ENCODE measurements around the gene AATK. TPM values are rescaled to one million over a fixed set of nuclear protein-coding genes. Genes with fewer than 3 reads are reported as not detected.

AATK gene, protein sequence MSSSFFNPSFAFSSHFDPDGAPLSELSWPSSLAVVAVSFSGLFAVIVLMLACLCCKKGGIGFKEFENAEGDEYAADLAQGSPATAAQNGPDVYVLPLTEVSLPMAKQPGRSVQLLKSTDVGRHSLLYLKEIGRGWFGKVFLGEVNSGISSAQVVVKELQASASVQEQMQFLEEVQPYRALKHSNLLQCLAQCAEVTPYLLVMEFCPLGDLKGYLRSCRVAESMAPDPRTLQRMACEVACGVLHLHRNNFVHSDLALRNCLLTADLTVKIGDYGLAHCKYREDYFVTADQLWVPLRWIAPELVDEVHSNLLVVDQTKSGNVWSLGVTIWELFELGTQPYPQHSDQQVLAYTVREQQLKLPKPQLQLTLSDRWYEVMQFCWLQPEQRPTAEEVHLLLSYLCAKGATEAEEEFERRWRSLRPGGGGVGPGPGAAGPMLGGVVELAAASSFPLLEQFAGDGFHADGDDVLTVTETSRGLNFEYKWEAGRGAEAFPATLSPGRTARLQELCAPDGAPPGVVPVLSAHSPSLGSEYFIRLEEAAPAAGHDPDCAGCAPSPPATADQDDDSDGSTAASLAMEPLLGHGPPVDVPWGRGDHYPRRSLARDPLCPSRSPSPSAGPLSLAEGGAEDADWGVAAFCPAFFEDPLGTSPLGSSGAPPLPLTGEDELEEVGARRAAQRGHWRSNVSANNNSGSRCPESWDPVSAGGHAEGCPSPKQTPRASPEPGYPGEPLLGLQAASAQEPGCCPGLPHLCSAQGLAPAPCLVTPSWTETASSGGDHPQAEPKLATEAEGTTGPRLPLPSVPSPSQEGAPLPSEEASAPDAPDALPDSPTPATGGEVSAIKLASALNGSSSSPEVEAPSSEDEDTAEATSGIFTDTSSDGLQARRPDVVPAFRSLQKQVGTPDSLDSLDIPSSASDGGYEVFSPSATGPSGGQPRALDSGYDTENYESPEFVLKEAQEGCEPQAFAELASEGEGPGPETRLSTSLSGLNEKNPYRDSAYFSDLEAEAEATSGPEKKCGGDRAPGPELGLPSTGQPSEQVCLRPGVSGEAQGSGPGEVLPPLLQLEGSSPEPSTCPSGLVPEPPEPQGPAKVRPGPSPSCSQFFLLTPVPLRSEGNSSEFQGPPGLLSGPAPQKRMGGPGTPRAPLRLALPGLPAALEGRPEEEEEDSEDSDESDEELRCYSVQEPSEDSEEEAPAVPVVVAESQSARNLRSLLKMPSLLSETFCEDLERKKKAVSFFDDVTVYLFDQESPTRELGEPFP (N-terminal part only)
- 10 to 100 TPM in 1 of 4 donors, 1 to 10 TPM in 3; 4.1 to 17.6 (median 7.4) TPM for total RNA-seq

DNA sequence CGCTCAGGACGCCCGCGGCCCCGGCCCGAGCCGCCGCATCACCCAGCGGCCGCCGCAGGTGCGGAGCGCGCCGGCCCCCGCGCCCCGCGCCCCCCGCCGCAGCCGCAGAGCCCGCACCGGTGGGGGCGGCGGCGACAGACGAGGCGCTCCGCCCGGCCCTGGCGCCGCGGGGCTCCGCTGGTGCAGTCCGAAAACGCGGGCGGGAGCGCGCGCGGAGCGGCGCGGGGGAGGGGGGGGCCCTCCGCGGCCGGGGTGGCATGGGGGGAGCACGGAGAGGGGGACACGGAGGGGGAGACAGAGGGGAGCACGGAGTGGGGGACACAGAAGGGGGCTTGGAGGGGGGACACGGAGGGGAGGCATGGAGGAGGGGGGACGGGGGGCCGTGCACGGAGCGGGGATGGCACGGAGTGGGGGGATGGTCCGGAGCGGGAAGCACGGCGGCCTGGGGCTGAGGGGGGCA is at the start of gene AATK:
Gene AATK, minus strand, starts transcription at position 189 of the 460 bp plus-strand sequence. CDS start 229 bp downstream, outside the sequence.
- H3K27me3 ChIP-seq, result no peaks in the 10 kb centered on the region
- WGBS, 2 donors, result 0% methylated on average over 3 of the region's 62 CpGs; no CpG with 5 or more reads in 1 of the 2 donors
- no peak within 1 kb of the TSS for H3K27ac ChIP-seq
- peak in 1 of 2 donors; percentile 12 for DNase-seq
- H3K4me1 ChIP-seq, result peaks cover 10 to 14% of the 10 kb centered on the region in 2 donors
- TF ChIP-seq, protein P1, sequence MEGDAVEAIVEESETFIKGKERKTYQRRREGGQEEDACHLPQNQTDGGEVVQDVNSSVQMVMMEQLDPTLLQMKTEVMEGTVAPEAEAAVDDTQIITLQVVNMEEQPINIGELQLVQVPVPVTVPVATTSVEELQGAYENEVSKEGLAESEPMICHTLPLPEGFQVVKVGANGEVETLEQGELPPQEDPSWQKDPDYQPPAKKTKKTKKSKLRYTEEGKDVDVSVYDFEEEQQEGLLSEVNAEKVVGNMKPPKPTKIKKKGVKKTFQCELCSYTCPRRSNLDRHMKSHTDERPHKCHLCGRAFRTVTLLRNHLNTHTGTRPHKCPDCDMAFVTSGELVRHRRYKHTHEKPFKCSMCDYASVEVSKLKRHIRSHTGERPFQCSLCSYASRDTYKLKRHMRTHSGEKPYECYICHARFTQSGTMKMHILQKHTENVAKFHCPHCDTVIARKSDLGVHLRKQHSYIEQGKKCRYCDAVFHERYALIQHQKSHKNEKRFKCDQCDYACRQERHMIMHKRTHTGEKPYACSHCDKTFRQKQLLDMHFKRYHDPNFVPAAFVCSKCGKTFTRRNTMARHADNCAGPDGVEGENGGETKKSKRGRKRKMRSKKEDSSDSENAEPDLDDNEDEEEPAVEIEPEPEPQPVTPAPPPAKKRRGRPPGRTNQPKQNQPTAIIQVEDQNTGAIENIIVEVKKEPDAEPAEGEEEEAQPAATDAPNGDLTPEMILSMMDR (IDR thresholded peaks at IDR 0.05), result no peak
- TF ChIP-seq POLR2A (IDR thresholded peaks at IDR 0.05), result peak in 1 of 2 donors; percentile 2
- peak within 1 kb of the TSS; percentile 0 to 34 (median 11) for H3K4me3 ChIP-seq (replicated peaks in 1 of 3)
- intact Hi-C loops (cut with DNase I), result no loop called here
- H3K36me3 ChIP-seq, result no peaks in the 10 kb centered on the region
- H3K9me3 ChIP-seq, result no peaks in the 10 kb centered on the region

- Histone ChIP-seq H3K27ac (no peak overlapping the region), H3K9me3 (no peaks in the 10 kb centered on the region), H3K4me1 (no peaks in the 10 kb centered on the region), H3K4me3 (replicated peaks in 1 of 3) (no peak overlapping the region), H3K27me3 (no peaks in the 10 kb centered on the region), H3K36me3 (no peaks in the 10 kb centered on the region)
- TF ChIP-seq, protein P1 (IDR thresholded peaks at IDR 0.05), result no peak
- no peak for TF ChIP-seq POLR2A (IDR thresholded peaks at IDR 0.05)
- DNase-seq, result no peak
- intact Hi-C loops (cut with DNase I), result no loop called here
- WGBS, 2 donors, result 96 to 97% methylated on average over 8 of the region's 8 CpGs
Measured at GRCh38 chr17:81213978-81214377, 48.0 kb upstream of the AATK start.

GRCh38 chr17:81212365-81212764 is 46.3 kb upstream of the AATK start:
- no peaks in the 10 kb centered on the region for H3K4me1 ChIP-seq
- H3K4me3 ChIP-seq (replicated peaks in 1 of 3), result no peak overlapping the region
- H3K36me3 ChIP-seq, result no peaks in the 10 kb centered on the region
- no peak for DNase-seq
- H3K27ac ChIP-seq, result no peak overlapping the region
- intact Hi-C loops (cut with DNase I), result no loop called here
- 93 to 96% methylated on average over 8 to 9 of the region's 9 CpGs for WGBS, 2 donors
- no peaks in the 10 kb centered on the region for H3K27me3 ChIP-seq
- TF ChIP-seq, protein P1 (IDR thresholded peaks at IDR 0.05), result no peak
- TF ChIP-seq POLR2A (IDR thresholded peaks at IDR 0.05), result no peak
- H3K9me3 ChIP-seq, result no peaks in the 10 kb centered on the region

GRCh38 chr17:81210868-81211267 is 44.8 kb upstream of the AATK start:
- H3K27me3 ChIP-seq, result no peaks in the 10 kb centered on the region
- WGBS, 2 donors, result 75 to 76% methylated on average over 14 of the region's 14 CpGs
- no peak for DNase-seq
- no peaks in the 10 kb centered on the region for H3K36me3 ChIP-seq
- no peak for TF ChIP-seq POLR2A (IDR thresholded peaks at IDR 0.05)
- TF ChIP-seq, protein P1 (IDR thresholded peaks at IDR 0.05), result no peak
- no peak overlapping the region for H3K27ac ChIP-seq
- intact Hi-C loops (cut with DNase I), result no loop called here
- H3K4me1 ChIP-seq, result no peaks in the 10 kb centered on the region
- no peaks in the 10 kb centered on the region for H3K9me3 ChIP-seq
- H3K4me3 ChIP-seq (replicated peaks in 1 of 3), result no peak overlapping the region

All from thyroid gland (tissue), 4 donors.